GM11168 (cell line): ENCODE data around the gene MAML3.

Experiments
- in situ Hi-C: fragments of 300-500 bp; cut with MboI; formaldehyde crosslinking; loops from one replicate; pipeline ENCODE4 v1.12.0; 2022; ENCODE audit warnings: low sequenced_read_pairs; ENCODE audit not compliant: unreplicated experiment

The MAML3 gene

DNA sequence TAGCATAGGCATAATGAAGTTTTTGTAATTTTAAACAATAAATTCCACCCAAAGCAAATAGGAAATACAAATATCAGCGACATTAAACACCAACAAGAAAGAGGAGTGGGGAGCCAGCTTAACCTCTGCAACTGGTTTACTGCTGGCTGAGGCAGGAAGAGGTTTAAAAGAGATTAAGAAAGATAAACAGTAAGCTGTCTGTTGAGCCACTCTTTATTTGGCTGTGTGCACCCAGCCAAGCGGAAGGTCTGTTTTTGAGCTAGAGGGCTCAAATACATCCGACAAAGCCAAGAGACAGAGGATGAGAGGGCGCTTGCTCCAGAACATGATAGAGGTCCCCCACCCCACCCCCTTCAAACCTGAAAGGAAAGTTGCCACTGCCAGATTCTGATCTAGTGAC, 297.0 kb downstream of the MAML3 start:
- in situ Hi-C loops = no loop called here

- in situ Hi-C loops = no loop called here
Observed at GRCh38 chr4:139854668-139855403, 299.1 kb downstream of the MAML3 start.

DNA sequence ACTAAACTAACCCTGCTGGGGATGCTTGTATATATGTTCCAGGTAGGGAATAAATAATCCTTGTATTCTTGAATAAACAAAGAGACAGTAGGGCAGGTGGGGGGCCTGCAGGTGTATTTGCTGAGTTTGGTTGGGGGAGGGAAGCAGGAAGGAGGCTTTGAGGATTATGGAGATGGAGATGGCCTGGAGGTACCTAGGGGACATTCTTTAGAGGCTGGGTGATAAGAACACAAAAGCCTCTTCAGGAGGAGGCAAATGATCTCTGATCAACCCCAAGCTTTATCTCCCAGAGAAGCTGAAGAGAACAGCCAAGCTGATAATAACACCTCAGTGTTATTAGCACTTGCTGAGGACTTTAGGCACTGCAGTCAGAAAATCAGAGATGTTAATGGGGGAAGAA, 300.7 kb downstream of the MAML3 start:
- in situ Hi-C loops = no loop called here

GRCh38 chr4:139852612-139853269, 301.2 kb downstream of the MAML3 start:
- in situ Hi-C loops = no loop called here

- in situ Hi-C loops = no loop called here
Observed at GRCh38 chr4:139851639-139852038, 302.3 kb downstream of the MAML3 start.

- in situ Hi-C loops = no loop called here
Observed at GRCh38 chr4:139851133-139851532, 302.9 kb downstream of the MAML3 start.

DNA sequence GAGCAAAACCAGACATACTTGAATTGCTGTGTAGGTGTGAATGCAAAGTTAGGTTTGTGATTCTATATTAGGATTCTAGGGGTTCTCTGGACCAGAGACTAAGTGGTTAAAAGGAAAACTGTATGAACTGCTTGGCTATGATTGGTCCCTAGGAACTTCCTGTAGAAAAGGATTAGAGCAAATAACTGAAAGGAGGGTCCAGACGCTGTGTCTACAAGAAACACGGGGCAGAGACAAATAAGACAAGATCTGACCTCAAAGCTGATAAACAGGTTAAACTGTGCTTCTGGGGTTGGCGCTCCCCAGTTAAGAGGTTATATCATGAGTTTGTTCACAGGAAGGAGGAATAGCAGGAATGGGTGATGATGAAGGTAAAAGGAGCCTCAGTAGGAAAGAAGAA, 304.8 kb downstream of the MAML3 start:
- in situ Hi-C loops = no loop called here

DNA sequence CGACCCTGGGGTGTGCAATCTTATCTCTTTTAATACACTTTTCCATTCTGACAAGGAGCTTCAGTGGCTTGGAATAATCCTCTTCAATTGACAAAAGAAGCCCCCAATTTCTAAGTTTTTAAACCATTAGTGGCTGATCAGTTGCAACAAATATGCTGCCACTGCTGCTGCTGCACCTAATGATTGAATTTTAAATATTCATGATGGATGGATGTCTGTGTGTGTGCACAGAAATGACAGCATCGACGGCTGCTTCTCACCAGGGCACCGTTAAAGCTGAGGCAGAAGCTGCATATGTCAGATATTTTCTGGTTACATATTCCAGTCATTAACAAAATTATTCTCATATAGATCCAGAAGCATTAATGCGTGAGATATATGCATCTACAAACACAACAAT, 306.0 kb downstream of the MAML3 start:
- in situ Hi-C loops = no loop called here

DNA sequence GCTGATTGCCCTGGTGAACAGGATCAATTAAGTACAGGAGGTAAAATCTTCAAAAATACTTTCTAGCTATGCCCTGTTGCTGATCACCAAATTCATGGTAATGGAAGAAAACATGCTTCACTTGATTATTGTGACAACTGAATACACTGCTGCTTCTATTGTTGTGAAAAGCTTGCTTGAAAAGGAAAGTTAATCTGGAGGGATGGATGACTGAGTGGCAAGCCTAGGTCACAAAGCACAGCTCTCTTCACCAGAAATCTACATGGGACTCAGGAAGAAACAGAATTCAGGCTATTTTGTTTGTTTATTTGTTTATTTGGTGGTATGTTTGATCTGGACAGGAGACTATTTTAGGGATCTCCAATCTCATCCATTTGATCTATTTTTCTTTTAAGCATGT, 306.4 kb downstream of the MAML3 start:
- in situ Hi-C loops = no loop called here

- in situ Hi-C loops = no loop called here
Observed at GRCh38 chr4:139846766-139847165, 307.2 kb downstream of the MAML3 start.

- in situ Hi-C loops = no loop called here
Observed at GRCh38 chr4:139845453-139846093, 308.4 kb downstream of the MAML3 start.

DNA sequence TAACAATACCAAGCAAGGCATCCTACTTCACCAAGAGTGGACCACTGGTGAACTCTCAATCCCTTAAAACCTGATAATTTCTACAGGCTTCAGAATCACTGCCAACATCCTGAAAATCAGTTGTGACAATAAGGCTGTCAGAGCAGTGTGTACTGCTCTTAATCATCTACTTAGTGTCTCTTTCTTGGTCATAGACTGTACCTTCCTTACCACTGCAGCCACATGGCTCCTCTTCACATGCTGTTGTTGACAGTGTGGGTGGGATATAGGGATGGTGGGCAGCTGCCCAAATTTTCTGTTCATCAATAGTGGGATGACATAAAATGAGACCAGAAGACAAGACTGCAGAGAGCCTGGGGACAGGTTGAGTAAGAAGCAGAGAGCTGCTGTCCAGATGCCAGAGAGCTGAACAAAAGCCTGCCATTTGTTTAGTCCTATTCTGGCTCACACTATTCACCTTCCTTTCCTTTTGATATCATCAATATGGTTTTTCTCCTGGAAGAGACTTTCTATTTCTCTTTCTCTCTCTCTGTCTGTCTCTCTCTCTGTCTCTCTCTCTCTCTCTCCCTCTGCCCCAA, 309.4 kb downstream of the MAML3 start:
- in situ Hi-C loops = no loop called here

- in situ Hi-C loops = no loop called here
Observed at GRCh38 chr4:139844057-139844456, 309.9 kb downstream of the MAML3 start.

- in situ Hi-C loops = no loop called here
Observed at GRCh38 chr4:139843641-139844040, 310.3 kb downstream of the MAML3 start.

GRCh38 chr4:139841464-139842195, 312.4 kb downstream of the MAML3 start:
- in situ Hi-C loops = no loop called here

GRCh38 chr4:139840773-139841172, 313.2 kb downstream of the MAML3 start:
- in situ Hi-C loops = no loop called here

DNA sequence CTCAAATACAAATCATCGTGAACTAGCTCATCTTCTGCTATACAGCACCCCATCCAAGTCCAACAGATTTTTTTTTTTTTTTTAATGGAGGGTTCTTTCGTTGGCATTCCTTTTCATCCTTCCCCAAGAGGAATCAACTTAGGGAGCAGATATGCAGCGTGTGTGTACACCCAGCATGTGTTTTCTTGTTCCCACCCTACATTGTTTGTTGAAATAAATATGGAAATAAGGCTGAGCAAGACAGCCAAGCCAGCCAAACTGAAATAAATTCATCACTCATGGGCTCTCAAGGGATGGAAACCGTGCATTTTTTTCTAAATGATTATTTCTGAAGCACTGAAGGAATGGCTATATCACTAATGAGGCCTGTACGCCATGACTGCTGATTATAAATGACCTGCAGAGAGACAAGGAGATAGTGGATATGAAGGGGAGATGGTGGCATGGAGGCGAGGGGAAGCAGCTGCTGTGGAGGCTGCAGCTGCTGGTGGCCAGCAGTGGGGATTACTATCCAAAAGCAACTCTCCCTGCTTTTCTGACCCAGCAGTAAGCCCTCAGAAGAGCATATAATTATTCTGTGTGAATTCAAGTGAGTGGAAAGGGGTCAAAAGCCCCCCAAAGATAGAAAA, 314.5 kb downstream of the MAML3 start:
- in situ Hi-C loops = no loop called here

DNA sequence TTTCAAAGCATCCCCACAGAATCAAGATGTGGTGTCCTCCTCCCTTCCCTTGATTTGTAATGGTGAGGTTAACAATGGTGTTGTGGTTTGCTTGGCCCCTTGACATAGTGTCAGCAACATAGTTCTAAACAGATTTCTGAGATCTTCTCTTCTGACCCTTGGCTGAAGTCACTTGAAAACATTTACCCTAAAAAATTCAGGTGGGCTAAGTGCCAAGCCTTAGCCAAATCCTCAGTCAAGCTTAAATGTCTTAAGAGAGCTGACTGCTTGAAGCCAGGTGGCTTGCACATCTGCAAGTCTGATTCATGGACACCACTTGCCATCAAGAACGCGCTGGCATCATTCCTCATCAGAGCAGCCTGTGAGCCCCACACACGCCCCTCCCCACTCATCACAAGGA, 315.2 kb downstream of the MAML3 start:
- in situ Hi-C loops = no loop called here

DNA sequence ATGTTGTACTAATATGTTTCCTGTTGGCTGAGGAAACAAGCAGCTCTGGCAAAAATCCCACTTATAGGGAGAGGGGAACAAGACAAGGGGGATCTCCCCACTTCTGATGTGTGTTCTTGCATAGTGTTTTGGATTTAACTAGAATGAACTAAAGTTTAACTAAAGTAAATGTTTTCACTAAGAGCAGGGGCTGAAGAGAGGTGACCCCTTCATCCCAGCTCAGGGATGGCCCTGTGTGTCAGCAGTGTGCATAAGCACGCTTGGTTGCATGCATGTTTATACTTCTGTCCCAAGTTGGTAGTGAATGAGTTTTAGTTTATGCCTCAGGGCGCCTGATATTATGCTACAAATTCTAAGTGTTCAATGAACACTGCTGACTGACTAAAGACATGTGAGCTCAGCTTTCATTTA, 319.0 kb downstream of the MAML3 start:
- in situ Hi-C loops = no loop called here

DNA sequence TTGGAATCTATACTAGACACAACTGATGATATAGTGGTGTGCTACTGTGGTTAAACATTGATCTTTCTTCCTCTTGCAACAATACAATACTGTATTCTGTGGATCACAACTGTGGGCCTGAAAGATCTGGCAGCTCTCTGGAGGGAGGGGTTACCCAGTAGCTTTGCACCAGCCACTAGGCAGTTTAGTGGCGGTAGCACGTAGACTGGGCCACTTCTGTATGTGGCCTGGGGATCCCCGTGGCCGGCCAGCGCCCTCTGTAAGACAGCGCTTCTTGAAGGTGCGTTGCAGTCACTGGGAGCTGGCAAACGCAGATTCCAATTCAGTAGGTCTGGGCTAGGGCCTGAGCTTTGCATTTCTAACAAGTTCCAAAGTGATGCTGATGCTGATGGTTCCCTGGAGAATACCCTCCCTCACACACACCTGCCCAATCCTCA, 319.7 kb downstream of the MAML3 start:
- in situ Hi-C loops = no loop called here
